ENCODE measurements around the gene DUOX1.

DNA sequence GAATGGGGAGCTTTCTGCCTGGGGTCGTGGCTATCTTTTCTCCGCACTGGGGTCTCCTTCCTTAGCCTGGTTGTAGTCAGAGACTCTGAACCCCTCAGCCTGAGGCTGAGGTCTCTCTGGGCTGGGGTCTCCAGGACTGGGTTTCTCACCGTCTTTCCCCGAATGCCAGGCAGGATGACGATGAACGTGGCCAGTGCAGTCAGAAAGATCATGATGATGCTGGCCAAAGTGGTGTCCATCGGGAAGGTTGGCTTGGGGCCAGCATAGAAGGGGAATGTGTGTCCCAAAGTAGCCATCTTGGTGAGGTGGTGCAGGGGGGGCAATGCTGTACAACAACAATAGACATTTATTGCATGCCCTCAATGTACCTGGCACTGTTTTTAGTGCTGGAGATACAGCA, 7.1 kb upstream of the DUOX1 start:
- TF ChIP-seq, protein P1, sequence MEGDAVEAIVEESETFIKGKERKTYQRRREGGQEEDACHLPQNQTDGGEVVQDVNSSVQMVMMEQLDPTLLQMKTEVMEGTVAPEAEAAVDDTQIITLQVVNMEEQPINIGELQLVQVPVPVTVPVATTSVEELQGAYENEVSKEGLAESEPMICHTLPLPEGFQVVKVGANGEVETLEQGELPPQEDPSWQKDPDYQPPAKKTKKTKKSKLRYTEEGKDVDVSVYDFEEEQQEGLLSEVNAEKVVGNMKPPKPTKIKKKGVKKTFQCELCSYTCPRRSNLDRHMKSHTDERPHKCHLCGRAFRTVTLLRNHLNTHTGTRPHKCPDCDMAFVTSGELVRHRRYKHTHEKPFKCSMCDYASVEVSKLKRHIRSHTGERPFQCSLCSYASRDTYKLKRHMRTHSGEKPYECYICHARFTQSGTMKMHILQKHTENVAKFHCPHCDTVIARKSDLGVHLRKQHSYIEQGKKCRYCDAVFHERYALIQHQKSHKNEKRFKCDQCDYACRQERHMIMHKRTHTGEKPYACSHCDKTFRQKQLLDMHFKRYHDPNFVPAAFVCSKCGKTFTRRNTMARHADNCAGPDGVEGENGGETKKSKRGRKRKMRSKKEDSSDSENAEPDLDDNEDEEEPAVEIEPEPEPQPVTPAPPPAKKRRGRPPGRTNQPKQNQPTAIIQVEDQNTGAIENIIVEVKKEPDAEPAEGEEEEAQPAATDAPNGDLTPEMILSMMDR (conservative IDR thresholded peaks at IDR 0.05), result no peak
- TF ChIP-seq EZH2 (IDR thresholded peaks at IDR 0.05; ENCODE audit: low read depth), result no peak

Data from PC-9 (cell line).